ENCODE results near the gene SLC29A4. TPM values are rescaled to one million over a fixed set of nuclear protein-coding genes. Genes with fewer than 3 reads are reported as not detected.
"Not testable (repeated sequence)": the region's sequence is repeated elsewhere in the genome, so short reads cannot be mapped to it uniquely, and the experiment has no call there.

The SLC29A4 gene
- total RNA-seq, 1 donor from 2014 or later = 0.24 TPM

DNA sequence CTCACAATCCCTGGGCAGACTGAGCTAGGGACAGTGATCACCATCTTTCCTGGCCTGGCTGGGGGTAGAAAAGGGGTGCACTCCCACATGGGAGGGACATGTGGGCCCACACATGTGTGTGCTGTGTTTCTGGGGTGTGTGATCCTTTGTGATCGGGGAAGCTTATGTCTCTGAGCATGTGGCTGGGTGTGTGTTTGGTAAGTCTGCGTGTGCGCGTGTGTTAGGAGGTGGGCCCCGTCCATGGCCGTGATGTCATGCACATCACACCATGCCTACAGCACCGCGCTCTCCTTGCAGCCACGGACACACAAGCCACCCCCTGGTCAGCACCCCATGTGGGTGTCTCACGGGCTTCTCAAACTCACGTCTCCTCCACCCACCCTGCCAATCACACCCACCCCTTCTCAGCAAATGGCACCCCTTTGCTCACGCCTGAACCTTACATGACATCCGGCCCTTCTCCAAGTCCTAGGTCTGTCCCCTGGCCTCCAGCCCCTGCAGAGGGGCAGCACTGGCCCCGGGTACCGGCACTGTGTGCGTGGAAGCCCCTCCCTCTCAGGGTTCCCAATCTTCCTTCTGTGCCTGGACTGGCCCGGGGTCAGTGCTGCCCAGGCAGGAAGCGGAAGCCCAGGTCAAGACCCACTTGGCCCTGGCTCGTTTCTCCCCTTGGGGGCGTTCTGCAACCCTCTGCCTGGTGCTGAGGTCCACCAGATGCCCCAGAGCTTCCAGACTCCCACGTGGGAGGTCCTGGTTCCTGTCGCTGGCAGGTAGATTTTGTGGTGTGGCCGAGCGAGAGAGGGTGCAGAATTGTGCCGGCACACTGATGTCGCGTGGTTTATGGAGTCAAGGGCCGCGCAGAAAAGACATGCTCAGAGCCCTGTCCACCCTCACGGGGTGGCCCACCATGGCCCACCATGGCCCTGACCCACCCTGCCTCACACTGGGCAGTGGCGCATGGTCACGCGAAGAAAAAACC, 12.6 kb downstream of the SLC29A4 start:
- no peak for DNase-seq (ENCODE audit: low spot score)

DNA sequence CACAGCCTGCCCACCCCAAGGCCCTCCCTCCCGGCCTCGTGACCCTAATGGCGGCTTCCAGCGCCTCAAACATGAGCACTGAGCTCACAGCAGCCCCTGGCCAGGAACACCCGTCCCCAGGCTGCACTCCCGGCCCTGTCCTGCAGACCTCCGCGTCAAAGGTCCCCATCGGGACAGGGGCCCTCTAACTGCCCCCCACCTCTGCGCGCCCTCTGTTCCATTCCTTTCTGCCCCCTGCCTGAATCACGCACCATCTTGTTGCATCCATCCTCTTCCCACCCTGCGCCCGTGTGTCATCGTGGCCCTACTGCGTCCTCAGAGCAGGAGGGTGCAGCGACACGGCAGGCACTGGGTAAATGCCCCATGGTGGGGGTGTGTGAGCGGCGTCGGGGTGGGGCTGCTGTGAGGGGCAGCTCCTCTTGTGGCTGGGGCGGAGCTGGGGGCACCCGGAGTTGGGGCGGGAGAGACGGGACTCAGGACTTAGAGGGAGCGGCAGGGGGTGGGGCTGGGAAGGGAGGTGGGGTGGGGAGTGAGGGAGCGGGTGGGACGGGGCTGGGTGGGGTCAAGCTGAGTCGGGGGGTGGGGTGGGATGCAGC, 13.4 kb downstream of the SLC29A4 start:
- DNase-seq (ENCODE audit: low spot score) = peak; percentile 30

DNA sequence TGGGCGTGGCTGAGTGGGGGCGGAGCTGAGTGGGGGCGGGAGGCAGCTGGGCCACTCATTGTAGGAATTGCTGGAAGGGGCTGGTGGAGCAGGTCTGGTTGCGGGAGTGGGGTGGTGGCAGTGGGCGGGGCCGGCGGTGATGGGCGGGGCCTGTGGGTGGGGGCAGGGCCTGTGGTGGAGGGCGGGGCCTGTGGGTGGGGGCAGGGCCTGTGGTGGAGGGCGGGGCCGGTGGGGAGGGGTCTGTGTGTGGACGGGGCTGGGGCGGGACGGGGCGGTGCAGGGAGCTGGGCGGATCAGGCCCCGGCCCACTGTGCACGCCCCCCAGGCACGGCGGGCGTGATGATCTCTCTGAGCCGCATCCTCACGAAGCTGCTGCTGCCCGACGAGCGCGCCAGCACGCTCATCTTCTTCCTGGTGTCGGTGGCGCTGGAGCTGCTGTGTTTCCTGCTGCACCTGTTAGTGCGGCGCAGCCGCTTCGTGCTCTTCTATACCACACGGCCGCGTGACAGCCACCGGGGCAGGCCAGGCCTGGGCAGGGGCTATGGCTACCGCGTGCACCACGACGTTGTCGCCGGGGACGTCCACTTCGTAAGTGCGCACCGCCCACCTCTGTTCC, 14.0 kb downstream of the SLC29A4 start:
- DNase-seq (ENCODE audit: low spot score) = peak; percentile 47

DNA sequence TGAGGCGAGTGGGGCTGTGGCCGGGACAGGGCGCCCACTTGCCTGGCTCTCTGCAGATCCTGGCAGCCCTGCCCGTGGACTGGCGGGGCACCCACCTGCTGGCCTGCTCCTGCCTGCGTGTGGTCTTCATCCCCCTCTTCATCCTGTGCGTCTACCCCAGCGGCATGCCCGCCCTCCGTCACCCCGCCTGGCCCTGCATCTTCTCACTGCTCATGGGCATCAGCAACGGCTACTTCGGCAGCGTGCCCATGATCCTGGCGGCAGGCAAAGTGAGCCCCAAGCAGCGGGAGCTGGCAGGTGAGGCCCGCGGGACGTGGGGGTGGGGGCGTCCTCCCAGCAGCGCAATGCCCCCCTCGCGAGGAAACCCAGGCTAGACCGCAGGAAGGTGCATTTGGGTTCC, 17.6 kb downstream of the SLC29A4 start:
- no peak for DNase-seq (ENCODE audit: low spot score)

DNA sequence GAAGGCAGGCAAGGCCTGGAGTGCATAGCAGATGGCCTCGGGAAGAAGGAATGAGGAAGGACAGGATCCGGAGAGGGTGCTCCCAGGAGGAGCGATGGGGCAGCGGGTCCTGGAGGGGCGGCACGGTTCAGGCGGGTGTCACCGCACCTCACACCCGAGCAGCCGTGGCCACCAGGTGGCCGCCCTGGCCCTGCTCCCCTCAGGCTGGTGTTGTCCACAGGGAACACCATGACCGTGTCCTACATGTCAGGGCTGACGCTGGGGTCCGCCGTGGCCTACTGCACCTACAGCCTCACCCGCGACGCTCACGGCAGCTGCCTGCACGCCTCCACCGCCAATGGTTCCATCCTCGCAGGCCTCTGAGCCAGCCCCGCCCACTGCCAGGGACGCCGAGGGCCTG, 19.8 kb downstream of the SLC29A4 start:
- no peak for DNase-seq (ENCODE audit: low spot score)

DNA sequence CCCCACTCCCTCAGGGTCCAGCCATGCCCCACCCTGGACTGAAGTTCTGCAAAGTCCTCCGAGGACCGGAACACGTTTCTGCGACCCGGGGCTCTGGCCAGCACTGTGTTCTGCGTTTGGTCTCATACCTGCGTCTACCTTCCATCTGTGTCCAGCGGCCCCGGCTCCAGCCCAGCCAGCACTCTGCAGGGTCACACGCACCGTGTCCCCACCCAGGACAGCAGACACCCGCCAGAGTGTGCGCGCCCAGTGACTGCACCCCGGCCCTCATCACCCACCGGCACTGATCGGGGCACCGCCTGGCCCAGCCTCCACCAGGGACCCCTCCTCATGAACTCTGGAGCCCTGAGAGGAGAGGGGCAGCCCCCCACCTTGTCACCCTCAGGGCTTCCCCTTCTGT, 20.3 kb downstream of the SLC29A4 start:
- DNase-seq (ENCODE audit: low spot score) = no peak

DNA sequence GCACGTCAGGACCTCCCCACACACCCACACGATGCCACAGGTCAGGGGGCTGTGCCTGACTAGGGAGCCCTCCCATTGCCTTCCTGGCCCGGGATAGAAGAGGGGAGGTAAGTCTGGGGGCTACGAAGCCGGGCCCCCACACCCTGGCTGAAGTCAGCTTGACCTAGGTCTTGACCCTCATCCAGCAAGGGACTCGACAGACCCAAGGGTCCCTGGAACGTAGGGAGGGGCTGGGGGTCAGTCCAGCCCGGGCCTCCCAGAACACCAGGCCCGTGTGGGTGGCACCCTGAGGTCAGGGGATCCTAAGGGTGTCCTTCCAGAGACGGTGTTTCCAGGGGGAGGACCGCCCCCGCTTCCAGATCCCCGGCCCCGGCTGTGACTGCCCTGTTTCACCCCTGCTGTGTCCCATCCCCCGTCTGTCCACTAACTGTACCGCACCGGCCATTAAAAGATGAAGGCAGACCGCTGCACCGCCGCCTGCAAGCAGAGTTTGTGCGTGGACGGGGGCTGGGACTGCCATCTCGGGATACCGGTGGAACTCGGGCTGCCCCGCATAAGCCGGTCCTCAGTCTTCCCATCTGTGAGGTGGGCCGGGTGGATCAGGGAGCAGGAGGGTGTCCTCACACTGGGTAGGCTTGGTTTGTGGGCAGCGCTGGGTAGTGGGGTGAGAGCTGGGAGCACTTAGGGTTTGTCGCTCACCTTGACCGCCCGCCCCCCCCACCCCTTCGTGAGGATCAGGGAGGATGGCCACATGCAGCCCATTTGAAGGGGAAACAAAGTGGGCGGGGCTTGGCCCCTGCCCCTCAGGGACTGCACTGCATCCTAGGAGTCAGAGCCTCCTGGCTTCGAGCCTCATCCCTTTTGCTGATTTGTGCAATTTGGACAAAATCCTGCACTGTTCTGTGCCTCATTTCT, 21.1 kb downstream of the SLC29A4 start:
- no peak for DNase-seq (ENCODE audit: low spot score)

DNA sequence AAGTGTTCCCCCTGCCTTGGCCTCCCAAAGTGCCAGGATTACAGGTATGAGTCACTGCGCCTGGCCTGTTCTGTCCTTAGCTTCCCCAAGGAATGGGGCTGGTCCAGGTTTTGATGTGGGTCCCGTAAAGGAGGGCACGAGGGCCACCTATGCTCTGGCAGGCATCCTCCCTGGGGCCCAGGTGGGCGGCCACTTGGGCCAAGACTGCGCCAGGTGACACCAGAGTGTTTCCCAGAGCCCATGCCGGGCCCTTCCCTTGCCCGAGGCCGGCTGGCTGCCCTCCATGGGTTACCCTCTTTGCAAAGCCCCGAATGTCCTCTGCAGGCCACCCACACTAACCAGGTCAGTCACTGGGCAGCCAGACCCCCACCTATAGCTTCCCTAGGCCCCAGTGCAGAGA, 22.3 kb downstream of the SLC29A4 start:
- DNase-seq (ENCODE audit: low spot score) = not testable (repeated sequence)

DNA sequence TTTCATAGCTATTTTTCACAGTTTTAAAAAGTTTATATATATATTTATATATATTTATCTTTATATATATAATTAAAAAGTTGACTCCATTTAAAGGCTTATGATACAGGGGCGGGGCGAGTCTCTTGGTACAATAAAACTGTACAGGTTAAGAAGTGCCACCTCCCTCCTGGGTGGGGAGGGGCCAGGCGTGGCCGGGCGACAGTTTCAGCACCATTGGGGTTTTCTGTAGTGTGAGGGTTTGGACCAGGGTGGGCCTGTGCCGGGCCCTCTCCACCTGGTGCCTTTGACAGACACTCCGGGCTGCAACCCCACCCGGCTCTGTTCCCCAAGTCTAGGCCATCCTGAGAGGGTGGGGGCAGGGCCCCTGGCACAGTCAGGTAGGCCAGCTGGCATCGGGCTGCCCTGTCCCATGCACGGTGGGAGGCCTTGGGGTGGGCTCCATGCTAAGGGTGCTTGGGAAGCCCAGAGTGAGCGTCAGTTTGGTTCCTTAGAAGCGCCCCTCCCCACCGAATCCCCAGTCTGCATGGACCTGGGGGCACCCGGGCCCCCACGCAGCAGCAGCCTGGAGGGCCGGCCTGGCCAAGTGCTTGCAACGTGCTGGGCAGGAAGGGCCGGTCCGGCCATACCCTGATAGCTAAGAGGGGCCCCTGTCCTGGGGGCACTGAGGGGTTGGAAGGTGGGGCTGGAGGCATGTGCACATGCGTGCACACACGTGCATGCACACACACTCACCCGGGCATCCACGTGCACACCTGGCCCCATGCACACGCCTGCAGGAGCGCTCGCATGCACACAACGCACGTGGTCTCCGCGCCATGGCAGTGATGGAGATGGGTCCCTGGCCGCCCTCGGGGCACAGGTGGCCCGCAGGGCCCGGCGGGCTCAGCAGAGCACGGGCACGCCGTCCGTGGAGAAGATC, 24.7 kb downstream of the SLC29A4 start:
- DNase-seq (ENCODE audit: low spot score) = not testable (repeated sequence)

DNA sequence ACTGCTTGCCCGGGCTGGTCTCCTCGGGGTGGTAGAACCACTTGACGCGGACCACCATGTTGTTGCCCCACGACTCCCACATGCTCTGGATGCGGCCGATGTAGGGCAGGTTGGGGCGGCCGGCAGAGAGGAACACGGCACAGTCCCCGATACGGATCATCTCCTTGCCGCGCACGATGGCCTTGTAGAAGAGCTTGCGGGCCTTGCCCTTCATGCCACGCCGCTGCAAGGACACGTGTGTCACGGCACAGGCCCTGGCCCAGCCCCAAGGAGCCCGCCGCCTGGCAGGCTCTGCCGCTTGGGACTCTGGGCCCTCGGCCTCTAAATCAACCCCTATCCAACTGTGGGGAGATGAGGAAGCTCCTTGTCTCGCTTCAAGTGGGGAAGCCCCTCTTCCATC, 26.4 kb downstream of the SLC29A4 start:
- DNase-seq (ENCODE audit: low spot score) = no peak

DNA sequence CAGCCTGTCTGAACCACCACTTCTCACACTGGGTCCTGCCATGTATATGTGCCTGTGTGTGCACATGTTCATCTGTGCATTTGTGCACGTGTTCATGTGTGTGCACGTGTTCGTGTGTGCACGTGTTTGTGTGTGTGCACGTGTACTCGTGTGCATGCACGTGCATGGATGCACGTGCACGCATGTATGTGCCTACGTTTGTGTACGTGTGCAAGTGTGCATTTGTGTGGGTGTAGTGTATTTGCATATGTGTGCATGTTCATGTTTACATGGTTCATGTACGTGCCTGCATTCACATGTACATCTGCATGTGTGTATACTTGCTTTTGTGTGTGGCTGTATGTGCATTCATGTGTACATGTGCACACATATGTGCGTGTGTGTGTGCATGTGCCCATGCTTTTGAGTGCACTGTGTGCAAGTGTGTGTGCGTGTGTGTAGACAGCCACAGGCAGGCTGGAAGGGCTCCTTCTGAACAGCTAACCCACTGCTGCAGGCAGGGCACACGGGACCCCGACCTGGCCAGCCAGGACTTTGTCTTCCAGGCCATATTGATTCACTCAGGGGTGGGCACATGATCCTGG, 28.2 kb downstream of the SLC29A4 start:
- DNase-seq (ENCODE audit: low spot score) = no peak

DNA sequence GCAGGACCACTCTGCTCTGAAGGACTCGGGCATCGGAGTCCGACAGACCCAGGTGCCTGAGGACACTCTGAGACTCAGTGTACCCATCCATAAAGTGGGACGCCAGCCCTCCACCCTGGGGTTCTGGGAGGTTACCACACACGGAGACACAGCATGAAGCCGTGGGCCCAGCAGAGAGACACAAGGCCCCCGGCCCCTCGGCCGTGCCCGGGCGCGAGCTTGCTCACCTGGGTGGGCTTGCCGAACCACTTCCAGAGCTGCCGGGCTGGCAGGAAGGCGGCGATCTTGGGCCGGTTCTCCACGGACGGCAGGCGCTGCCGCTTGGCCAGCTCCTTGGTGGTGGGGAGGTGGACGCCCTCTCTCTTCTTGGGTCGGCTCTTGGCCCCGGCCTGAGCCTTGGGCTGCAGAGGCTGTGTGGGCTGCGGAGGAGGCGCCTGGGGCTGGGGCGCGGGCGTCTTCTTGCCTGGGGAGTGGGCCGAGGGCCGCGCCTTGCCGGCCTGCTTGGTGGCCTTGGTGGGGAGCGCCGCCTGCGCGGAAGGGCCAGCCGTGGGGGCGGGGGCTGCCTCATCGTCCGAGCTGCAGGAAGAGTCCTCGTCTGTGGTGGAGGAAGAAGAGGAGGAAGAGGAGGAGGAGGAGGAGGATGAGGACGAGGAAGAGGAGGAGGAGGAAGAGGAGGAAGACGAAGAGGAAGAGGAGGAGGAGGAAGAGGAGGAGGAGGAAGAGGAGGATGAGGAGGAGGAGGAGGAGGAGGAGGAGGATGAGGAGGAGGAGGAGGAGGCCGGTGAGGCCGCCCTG, 29.7 kb downstream of the SLC29A4 start:
- DNase-seq (ENCODE audit: low spot score) = not testable (repeated sequence)

DNA sequence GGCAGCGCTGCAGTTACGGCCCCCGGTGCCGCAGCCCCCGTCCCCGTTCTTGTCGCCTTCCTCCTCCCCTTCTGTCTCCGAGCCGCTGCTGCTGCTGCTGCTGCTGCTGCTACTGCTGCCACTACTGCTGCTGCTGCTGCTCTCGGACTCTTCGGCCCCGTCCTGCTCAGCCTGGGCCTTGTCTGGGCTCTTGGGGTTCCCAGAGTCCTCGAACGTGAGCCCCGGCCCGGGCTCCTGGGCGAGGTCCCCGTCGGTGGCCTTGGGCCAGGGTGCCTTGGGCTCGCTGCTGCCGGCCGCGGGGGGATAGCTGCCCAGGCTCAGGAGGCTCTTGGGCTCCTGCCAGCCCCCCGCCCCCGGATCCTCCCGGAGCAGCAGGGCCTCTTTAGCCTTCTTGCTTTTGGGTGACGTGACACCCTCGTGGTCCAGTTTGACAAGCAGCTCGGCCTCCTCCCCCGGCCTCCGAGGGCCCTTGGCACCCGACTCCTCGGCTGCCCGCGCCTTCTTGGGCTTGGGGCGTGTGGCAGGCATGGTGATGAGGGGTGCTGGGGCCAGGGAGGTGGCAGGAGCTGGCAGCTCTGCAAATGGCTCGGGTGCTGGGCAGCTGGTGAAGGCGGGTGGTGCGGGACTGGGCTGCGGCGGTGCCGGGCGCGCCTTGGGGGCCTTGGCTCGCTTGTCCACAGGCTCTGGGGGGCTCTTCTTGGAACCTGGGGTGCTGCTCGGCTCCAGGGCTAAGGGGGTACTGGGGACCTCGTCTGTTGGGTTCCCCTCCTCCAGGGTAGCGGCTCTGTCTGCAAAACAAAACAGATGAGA, 30.5 kb downstream of the SLC29A4 start:
- not testable (repeated sequence) for DNase-seq (ENCODE audit: low spot score)

DNA sequence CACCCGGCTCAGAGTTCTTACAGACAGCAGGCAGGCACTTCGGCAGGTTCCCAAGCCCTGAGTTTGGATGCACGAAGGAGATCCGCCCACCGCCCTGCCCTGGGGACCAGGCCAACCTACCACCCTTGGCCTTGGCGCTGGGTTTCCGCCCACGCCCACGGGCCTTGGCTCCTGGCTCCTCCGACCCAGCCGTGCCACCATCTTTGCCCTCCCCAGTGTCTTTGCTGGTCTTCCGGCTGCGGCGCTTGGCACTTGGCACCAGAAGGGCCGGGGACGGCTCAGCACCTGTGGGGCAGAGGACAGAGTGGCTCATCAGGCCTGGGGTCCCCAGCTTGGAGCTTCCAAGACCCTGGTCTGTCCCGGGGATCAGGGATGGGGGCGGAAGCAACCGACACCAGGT, 32.1 kb downstream of the SLC29A4 start:
- no peak for DNase-seq (ENCODE audit: low spot score)

DNA sequence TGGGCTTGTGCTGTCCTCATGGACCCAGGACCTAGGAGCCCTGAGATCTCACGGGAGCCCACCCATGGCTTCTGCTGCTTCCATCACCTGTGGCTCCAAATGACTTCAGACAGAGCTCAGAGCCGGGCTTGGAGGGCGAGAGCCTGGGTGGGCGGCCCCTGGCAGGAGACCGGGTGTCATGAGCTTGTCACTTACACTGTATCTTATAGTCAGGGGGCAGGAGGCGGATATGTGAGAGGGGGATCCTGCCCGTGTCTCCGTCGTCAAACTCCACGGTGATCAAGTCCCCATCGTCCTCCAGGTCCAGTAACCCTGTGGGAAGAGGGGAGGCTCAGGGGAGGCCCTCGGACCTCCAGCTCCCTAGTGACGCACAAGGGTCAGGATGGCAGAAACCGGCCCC, 33.0 kb downstream of the SLC29A4 start:
- no peak for DNase-seq (ENCODE audit: low spot score)

DNA sequence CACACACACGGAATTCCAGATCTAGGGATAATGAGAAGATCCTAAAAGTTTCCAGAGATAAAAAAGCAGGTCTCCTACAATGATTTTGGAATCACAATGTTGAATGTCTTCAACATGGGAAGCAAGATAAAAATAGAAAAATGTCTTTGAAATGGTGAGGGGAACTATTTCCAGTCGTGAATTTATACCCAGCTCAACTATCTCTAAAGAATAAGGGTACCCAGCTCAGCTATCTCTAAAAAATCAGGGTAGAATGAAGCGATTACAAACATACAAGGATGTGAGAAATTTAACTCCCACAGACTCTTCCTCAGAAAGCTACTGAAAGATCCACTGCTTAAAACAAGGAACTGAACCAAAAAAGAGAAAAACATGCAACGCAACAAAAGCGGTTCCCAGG, 35.9 kb downstream of the SLC29A4 start:
- not testable (repeated sequence) for DNase-seq (ENCODE audit: low spot score)

DNA sequence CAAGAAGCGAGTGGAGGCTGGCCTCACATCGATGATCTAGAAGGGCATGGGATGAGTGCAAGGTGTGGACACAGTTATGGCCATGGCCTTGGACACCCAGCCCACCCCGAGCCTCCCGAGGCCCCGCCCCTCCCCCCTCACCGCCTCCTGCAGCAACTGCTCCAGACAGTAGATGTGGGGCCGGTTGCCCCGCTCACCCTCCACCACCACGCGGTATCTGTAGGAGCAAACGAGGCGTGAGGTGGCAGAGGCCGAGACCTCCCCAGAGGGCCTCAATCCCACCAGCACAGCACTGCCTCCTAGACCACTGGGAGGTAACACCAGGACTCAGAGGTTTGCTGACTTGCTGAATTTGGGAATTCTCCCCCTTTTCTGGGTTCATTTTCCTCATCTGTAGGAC, 37.6 kb downstream of the SLC29A4 start:
- DNase-seq (ENCODE audit: low spot score) = no peak

DNA sequence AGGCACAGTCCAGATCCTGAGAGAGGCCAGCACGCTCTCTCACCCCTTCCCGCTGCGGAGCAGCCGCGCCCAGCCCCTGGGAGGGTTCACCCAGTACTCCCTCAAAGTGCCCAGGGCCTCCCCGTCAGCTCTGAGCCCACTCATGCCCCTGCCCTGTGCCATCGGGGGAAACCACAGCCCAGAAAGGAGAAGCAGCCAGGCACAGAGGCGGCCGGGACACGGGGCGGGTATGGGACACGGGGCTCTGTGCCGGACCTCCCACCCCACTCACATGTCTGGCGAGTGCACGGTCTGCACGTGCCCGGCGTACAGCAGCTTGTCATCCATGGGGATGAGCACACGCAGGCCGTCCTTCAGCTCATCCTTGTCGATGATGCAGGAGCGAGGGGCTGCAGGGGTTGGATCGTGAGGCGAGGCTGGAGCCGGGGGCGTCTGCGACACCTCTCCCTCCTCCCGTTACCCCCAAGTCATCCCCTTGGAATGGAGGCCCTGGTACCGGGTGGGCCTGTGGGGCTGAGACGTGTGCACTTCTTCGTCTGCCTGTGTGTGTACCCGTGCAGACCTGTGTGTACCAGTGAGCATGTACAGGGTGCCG, 38.2 kb downstream of the SLC29A4 start:
- no peak for DNase-seq (ENCODE audit: low spot score)
